HepG2 (cell line): ENCODE results near the gene MPP3. TPM values are rescaled to one million over a fixed set of nuclear protein-coding genes. Genes with fewer than 3 reads are reported as not detected.
A peak's percentile ranks its signal among the peaks of the same experiment; 100 is the strongest.

Source experiments
- BORCS8-MEF2B ChIP-seq: sonication (generic); formaldehyde crosslinking; IDR thresholded peaks from 2 replicates; pipeline ENCODE4 v1.8.0; 2022; ENCODE audit warnings: mild to moderate bottlenecking, missing genetic modification reagents
- FOXA1 ChIP-seq, 2 experiments: fragments of 450-650 bp in 1 of 2; sonication (generic) in 1 of 2; formaldehyde crosslinking in 1 of 2; IDR thresholded peaks; 2 replicates each; pipeline versions ENCODE4 v1.4.0 to v1.6.1; 2016 to 2020; ENCODE audit warnings: missing genetic modification reagents in 1 of 2
- FOXJ3 ChIP-seq: sonication (generic); formaldehyde crosslinking; IDR thresholded peaks from 2 replicates; pipeline ENCODE4 v1.4.0; 2020; ENCODE audit warnings: missing genetic modification reagents, mild to moderate bottlenecking, borderline replicate concordance
- FOXP1 ChIP-seq, 2 experiments: fragments of 450-650 bp in 1 of 2; IDR thresholded peaks; 2 replicates each; pipeline ENCODE4 v1.6.1; 2017 to 2018; ENCODE audit warnings: antibody characterized with exemption in 1 of 2
- GPN1 ChIP-seq: sonication (generic); formaldehyde crosslinking; IDR thresholded peaks from 2 replicates; pipeline ENCODE4 v1.5.1; 2020; ENCODE audit warnings: missing genetic modification reagents, borderline replicate concordance
- IRX3 ChIP-seq: sonication (generic); formaldehyde crosslinking; IDR thresholded peaks from 2 replicates; pipeline ENCODE4 v1.8.1; 2023; ENCODE audit warnings: mild to moderate bottlenecking, low read depth, missing genetic modification reagents, borderline replicate concordance
- KLF11 ChIP-seq: IDR thresholded peaks from 2 replicates; pipeline ENCODE4 v1.6.1; 2016; ENCODE audit warnings: missing compliant biosample characterization
- KLF16 ChIP-seq, 2 experiments: sonication (generic) in 1 of 2; formaldehyde crosslinking in 1 of 2; IDR thresholded peaks; 2 replicates each; pipeline versions ENCODE4 v1.6.1 to v1.8.0; 2016 to 2023; ENCODE audit warnings: missing genetic modification reagents in 2 of 2, missing compliant biosample characterization in 1 of 2
- MEIS2 ChIP-seq: sonication (generic); formaldehyde crosslinking; IDR thresholded peaks from 2 replicates; pipeline ENCODE4 v1.9.0; 2021; ENCODE audit warnings: mild to moderate bottlenecking, missing genetic modification reagents
- NPAS2 ChIP-seq: sonication (generic); formaldehyde crosslinking; IDR thresholded peaks from 2 replicates; pipeline ENCODE4 v1.8.0; 2022; ENCODE audit warnings: mild to moderate bottlenecking, missing genetic modification reagents, borderline replicate concordance
- POLR2AphosphoS2 ChIP-seq: IDR thresholded peaks from 2 replicates; pipeline ENCODE4 v1.6.1; 2011; ENCODE audit warnings: low read depth, low read length, improper control_type of control experiment
- POLR2AphosphoS5 ChIP-seq: IDR thresholded peaks from 2 replicates; pipeline ENCODE4 v1.6.1; 2012; ENCODE audit warnings: low read depth, low read length
- RARA ChIP-seq: IDR thresholded peaks from 2 replicates; pipeline ENCODE4 v1.6.1; 2016; ENCODE audit warnings: missing genetic modification reagents, missing compliant biosample characterization
- SALL1 ChIP-seq: sonication (generic); formaldehyde crosslinking; IDR thresholded peaks from 2 replicates; pipeline ENCODE4 v1.8.0; 2022; ENCODE audit warnings: mild to moderate bottlenecking, missing genetic modification reagents
- SIX1 ChIP-seq: sonication (generic); formaldehyde crosslinking; IDR thresholded peaks from 2 replicates; pipeline ENCODE4 v1.4.0; 2020; ENCODE audit warnings: missing genetic modification reagents, borderline replicate concordance
- SRSF1 ChIP-seq: fragments of 200-400 bp; formaldehyde crosslinking; optimal IDR thresholded peaks from 2 replicates; pipeline ENCODE3; 2017; ENCODE audit warnings: mild to moderate bottlenecking, low read depth, low read length, moderate library complexity
- TSC22D2 ChIP-seq: sonication (generic); formaldehyde crosslinking; IDR thresholded peaks from 2 replicates; pipeline ENCODE4 v1.5.1; 2020; ENCODE audit warnings: missing genetic modification reagents, mild to moderate bottlenecking, borderline replicate concordance
- ZBTB3 ChIP-seq: sonication (generic); formaldehyde crosslinking; IDR thresholded peaks from 2 replicates; pipeline ENCODE4 v1.4.0; 2020; ENCODE audit warnings: low read depth, mild to moderate bottlenecking, moderate library complexity, missing genetic modification reagents, borderline replicate concordance
- ZMYM3 ChIP-seq: sonication (generic); formaldehyde crosslinking; IDR thresholded peaks from 2 replicates; pipeline ENCODE4 v1.5.1; 2020; ENCODE audit warnings: mild to moderate bottlenecking, missing genetic modification reagents
- ZNF207 ChIP-seq: fragments of 450-650 bp; IDR thresholded peaks from 2 replicates; pipeline ENCODE4 v1.6.1; 2016; ENCODE audit warnings: antibody characterized with exemption, borderline replicate concordance
- ZNF317 ChIP-seq: sonication (generic); formaldehyde crosslinking; IDR thresholded peaks from 2 replicates; pipeline ENCODE4 v1.5.0; 2020; ENCODE audit warnings: mild to moderate bottlenecking, missing genetic modification reagents
- ZNF331 ChIP-seq: sonication (generic); formaldehyde crosslinking; IDR thresholded peaks from 2 replicates; pipeline ENCODE4 v1.4.0; 2020; ENCODE audit warnings: missing genetic modification reagents
- ZNF354B ChIP-seq: sonication (generic); formaldehyde crosslinking; IDR thresholded peaks from 2 replicates; pipeline ENCODE4 v1.8.0; 2022; ENCODE audit warnings: mild to moderate bottlenecking, missing genetic modification reagents
- ZNF570 ChIP-seq: sonication (generic); formaldehyde crosslinking; IDR thresholded peaks from 2 replicates; pipeline ENCODE4 v1.4.0; 2020; ENCODE audit warnings: mild to moderate bottlenecking, missing genetic modification reagents, borderline replicate concordance
- ZNF670 ChIP-seq: sonication (generic); formaldehyde crosslinking; IDR thresholded peaks from 2 replicates; pipeline ENCODE4 v1.8.0; 2022; ENCODE audit warnings: mild to moderate bottlenecking, missing genetic modification reagents, borderline replicate concordance
- ZNF703 ChIP-seq: sonication (generic); formaldehyde crosslinking; IDR thresholded peaks from 2 replicates; pipeline ENCODE4 v1.5.1; 2020; ENCODE audit warnings: missing genetic modification reagents, mild to moderate bottlenecking, moderate library complexity, borderline replicate concordance
- ZNF75D ChIP-seq: sonication (generic); formaldehyde crosslinking; IDR thresholded peaks from 2 replicates; pipeline ENCODE4 v1.8.1; 2023; ENCODE audit warnings: missing genetic modification reagents, mild to moderate bottlenecking, borderline replicate concordance
- ZNF773 ChIP-seq: sonication (generic); formaldehyde crosslinking; IDR thresholded peaks from 2 replicates; pipeline ENCODE4 v1.4.0; 2020; ENCODE audit warnings: missing genetic modification reagents, borderline replicate concordance
- ZNF891 ChIP-seq: sonication (generic); formaldehyde crosslinking; IDR thresholded peaks from 2 replicates; pipeline ENCODE4 v1.5.0; 2020; ENCODE audit warnings: mild to moderate bottlenecking, missing genetic modification reagents
- polyA plus RNA-seq, 8 experiments: library from polyadenylated mRNA; depleted of rRNA in 3 of 8; stranded (reverse) in 7 of 8; unstranded in 1 of 8; fragments of >200 nt; fragmentation: Illumina TruSeq in 4 of 8; extraction: Trizol in 4 of 8; gene quantifications; 2 replicates each; pipeline versions ENCODE4 v1.2.1 to v1.2.3, GENCODE V29; 2011 to 2016; ENCODE audit warnings: low read depth in 4 of 8, missing spikeins in 1 of 8, mixed read lengths in 1 of 8; ENCODE audit not compliant: insufficient read depth in 1 of 8
- total RNA-seq, 5 experiments: library from RNA; depleted of rRNA; stranded (reverse); fragments of >200 nt; fragmentation: Illumina TruSeq; extraction: Trizol; gene quantifications; 2 replicates each; pipeline ENCODE4 v1.2.3, GENCODE V29; 2016; ENCODE audit warnings: low read depth in 1 of 5
- TF ChIP-seq, protein P1 (sequence below): IDR thresholded peaks from 2 replicates; pipeline ENCODE4 v1.6.1; 2016; ENCODE audit warnings: low read depth, borderline replicate concordance
- TF ChIP-seq, protein P2 (sequence below): sonication (generic); formaldehyde crosslinking; IDR thresholded peaks from 2 replicates; pipeline ENCODE4 v1.5.0; 2020; ENCODE audit warnings: mild to moderate bottlenecking, low read depth, missing genetic modification reagents, borderline replicate concordance
- TF ChIP-seq, protein P3 (sequence below): fragments of 450-650 bp; IDR thresholded peaks from 2 replicates; pipeline ENCODE4 v1.6.1; 2017

Gene MPP3
- total and polyA plus RNA-seq, 2 of the 13 experiments (the other 11 are each of a cell fraction or from before 2014, with no cell fraction given) = 0.91 to 1.8 TPM

DNA sequence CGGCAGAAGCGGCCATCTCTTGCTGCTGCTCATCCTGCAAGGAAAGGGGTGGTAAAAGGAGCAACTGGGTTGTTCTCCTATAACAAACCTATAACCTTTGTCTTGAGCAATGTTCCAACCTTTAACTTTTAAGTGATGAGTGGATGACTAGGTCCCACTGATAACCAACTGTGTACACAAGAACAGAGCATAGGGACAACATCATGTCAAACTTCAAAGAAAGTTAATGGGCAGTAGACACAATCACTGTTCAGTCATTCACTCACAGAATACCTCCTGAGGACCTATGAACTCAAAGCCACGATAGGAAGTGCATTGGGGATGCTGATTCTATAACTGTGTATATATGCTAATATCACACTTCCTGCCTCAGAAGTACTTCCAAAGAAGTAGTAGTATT lies 31.1 kb downstream of the MPP3 start (continued):
- no peak for TF ChIP-seq GPN1 (CRISPR knock-in tag)
- TF ChIP-seq, protein P1, sequence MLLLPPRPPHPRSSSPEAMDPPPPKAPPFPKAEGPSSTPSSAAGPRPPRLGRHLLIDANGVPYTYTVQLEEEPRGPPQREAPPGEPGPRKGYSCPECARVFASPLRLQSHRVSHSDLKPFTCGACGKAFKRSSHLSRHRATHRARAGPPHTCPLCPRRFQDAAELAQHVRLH = peak; percentile 58; the same call in 1 of the 2 replicates
- TF ChIP-seq, protein P2, sequence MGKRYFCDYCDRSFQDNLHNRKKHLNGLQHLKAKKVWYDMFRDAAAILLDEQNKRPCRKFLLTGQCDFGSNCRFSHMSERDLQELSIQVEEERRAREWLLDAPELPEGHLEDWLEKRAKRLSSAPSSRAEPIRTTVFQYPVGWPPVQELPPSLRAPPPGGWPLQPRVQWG = no peak
- TF ChIP-seq BORCS8-MEF2B (CRISPR knock-in tag) = no peak
- TF ChIP-seq, protein P3, sequence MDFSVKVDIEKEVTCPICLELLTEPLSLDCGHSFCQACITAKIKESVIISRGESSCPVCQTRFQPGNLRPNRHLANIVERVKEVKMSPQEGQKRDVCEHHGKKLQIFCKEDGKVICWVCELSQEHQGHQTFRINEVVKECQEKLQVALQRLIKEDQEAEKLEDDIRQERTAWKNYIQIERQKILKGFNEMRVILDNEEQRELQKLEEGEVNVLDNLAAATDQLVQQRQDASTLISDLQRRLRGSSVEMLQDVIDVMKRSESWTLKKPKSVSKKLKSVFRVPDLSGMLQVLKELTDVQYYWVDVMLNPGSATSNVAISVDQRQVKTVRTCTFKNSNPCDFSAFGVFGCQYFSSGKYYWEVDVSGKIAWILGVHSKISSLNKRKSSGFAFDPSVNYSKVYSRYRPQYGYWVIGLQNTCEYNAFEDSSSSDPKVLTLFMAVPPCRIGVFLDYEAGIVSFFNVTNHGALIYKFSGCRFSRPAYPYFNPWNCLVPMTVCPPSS = no peak
- no peak for TF ChIP-seq KLF11 (CRISPR knock-in tag)
- peak; percentile 61; the same call in 1 of the 2 replicates for TF ChIP-seq ZNF331 (CRISPR knock-in tag)
- TF ChIP-seq ZNF703 (CRISPR knock-in tag) = no peak
- TF ChIP-seq IRX3 (CRISPR knock-in tag) = no peak
- peak in 1 of 2 experiments; percentile 76; a peak in 1 of 4 replicates for TF ChIP-seq KLF16 (CRISPR knock-in tag; IDR thresholded peaks at IDR 0.05)
- no peak for TF ChIP-seq SRSF1
- no peak for TF ChIP-seq NPAS2 (CRISPR knock-in tag)
- no peak for TF ChIP-seq POLR2AphosphoS2
- peak; percentile 87 for TF ChIP-seq FOXA1 (IDR thresholded peaks at IDR 0.05)
- peak; percentile 97 for TF ChIP-seq FOXA1 (CRISPR knock-in tag; IDR thresholded peaks at IDR 0.05)
- TF ChIP-seq ZNF354B (CRISPR knock-in tag) = peak; percentile 84; the same call in 1 of the 2 replicates
- peak; percentile 76; the same call in 1 of the 2 replicates for TF ChIP-seq SIX1
- no peak for TF ChIP-seq TSC22D2 (CRISPR knock-in tag)
- TF ChIP-seq RARA (CRISPR knock-in tag) = peak; percentile 90
- TF ChIP-seq ZNF75D (CRISPR knock-in tag) = no peak
- peak; percentile 91 for TF ChIP-seq MEIS2 (CRISPR knock-in tag)
- no peak for TF ChIP-seq ZNF207
- TF ChIP-seq ZNF773 (CRISPR knock-in tag) = no peak
- TF ChIP-seq FOXJ3 = peak; percentile 80
- no peak for TF ChIP-seq ZMYM3
- TF ChIP-seq ZNF317 = peak; percentile 91; the same call in 1 of the 2 replicates
- no peak for TF ChIP-seq ZNF570
- TF ChIP-seq POLR2AphosphoS5 = no peak
- no peak for TF ChIP-seq ZBTB3 (CRISPR knock-in tag)
- peak; percentile 75 for TF ChIP-seq FOXP1 (IDR thresholded peaks at IDR 0.05)
- peak; percentile 89 for TF ChIP-seq FOXP1 (CRISPR knock-in tag; IDR thresholded peaks at IDR 0.05)
- TF ChIP-seq SALL1 (CRISPR knock-in tag) = no peak; the same call in 1 of the 2 replicates
- no peak for TF ChIP-seq ZNF891 (CRISPR knock-in tag)
- TF ChIP-seq ZNF670 (CRISPR knock-in tag) = peak; percentile 65; the same call in 1 of the 2 replicates
